ENCODE measurements around the gene MRPL44.

GRCh38 chr2:223997938-223998337 lies 40.7 kb downstream of the MRPL44 start:
- TF ChIP-seq CTCF (IDR thresholded peaks at IDR 0.05; ENCODE audit: control extremely low read depth in 1 of 3, insufficient read depth in 1 of 3, low read depth in 1 of 3, low read length in 3 of 3) (no peak), SP1 (IDR thresholded peaks at IDR 0.05; ENCODE audit: low read depth, low read length) (no peak), EZH2 (IDR thresholded peaks at IDR 0.05; ENCODE audit: low read depth, low read length, severe bottlenecking) (no peak), POLR2A (IDR thresholded peaks at IDR 0.05; ENCODE audit: control extremely low read depth in 1 of 2, low read depth in 2 of 2, low read length in 2 of 2) (no peak), JUND (IDR thresholded peaks at IDR 0.05; ENCODE audit: low read length) (no peak), CHD2 (IDR thresholded peaks at IDR 0.05; ENCODE audit: low read length) (no peak), RXRA (IDR thresholded peaks at IDR 0.05; ENCODE audit: insufficient read depth, low read depth, low read length) (no peak), EGR1 (IDR thresholded peaks at IDR 0.05; ENCODE audit: borderline replicate concordance, low read depth, low read length) (no peak), SP4 (IDR thresholded peaks at IDR 0.05; ENCODE audit: low read length) (no peak), ATF2 (IDR thresholded peaks at IDR 0.05; ENCODE audit: low read length) (no peak), MAX (IDR thresholded peaks at IDR 0.05) (no peak), EP300 (IDR thresholded peaks at IDR 0.05; ENCODE audit: borderline replicate concordance in 1 of 2, low read depth in 2 of 2, low read length in 2 of 2) (no peak), CHD7 (IDR thresholded peaks at IDR 0.05; ENCODE audit: insufficient replicate concordance, low read length) (no peak)

Measured in H1 (cell line).